GM21381 (cell line): ENCODE results near the gene OR2A25.
"Not testable (repeated sequence)": the region's sequence is repeated elsewhere in the genome, so short reads cannot be mapped to it uniquely, and the experiment has no call there.

Experiments used
- ATAC-seq: cut with Tn5 transposase; IDR thresholded peaks from one replicate; pipeline ENCODE4 v1.9.1; 2021; ENCODE audit warnings: mild to moderate bottlenecking, moderate library complexity; ENCODE audit not compliant: unreplicated experiment

Gene OR2A25, protein sequence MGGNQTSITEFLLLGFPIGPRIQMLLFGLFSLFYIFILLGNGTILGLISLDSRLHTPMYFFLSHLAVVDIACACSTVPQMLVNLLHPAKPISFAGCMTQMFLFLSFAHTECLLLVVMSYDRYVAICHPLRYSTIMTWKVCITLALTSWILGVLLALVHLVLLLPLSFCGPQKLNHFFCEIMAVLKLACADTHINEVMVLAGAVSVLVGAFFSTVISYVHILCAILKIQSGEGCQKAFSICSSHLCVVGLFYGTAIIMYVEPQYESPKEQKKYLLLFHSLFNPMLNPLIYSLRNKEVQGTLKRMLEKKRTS

DNA sequence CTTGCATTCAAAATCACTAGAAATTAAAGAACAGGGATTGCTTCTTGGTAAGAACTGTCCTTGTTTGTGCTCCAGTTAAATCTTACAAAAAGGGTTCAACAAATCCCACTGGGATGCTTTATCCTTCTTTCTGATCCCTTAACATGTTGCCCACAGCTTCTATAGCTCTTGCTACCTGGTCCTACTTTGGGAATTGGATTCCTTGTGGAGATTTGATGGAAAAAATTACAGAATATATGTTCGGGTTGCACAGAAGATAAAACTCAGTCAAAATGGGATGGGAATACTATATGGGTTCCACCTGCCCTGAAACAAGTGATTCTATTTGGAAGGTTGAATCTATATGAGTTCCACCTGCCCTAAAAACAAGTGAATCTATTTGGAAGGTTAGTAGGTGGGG, at the start of gene OR2A25:
Gene OR2A25 (plus strand): TSS at position 301 of the 400 bp plus-strand sequence. CDS start 4,409 bp downstream, outside the sequence.
- no peak for ATAC-seq

DNA sequence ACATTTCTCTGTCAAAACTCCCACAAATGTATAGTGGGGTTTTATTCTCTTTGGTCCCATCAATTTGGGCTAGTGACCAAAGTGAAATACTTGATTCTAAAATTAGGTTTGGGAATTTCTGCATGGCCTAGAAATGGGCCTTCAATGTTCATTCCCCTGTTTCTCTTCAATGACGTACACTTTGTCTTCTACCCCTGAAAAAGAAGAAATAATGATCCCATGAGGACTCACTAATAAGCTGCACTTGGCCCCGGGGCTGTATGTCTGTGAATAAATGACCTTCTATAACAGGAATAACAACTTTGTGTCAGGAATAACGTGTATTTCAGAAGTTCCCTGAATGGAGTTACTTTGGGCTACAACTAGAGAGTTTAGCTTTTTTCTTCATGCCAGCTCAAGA, 49.3 kb upstream of the OR2A25 start:
- ATAC-seq = no peak

DNA sequence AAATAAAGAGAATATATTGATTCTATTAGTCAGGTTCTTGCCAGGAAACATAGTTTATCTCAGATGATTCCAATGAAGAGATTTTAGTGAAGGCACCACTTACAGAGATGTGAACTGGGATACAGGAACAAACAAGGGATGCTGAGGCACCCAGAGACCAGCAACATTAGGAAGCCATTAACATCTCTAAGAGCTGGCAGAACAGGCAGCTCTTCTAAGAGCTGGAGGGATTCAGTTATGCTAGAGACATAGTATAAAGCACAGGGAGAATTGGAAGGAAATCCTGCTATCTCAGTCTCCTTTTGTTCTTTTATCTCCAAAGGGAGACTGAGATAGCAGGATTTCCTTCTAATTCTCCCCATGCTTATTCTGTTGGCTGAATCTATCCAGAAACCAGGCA, 47.4 kb upstream of the OR2A25 start:
- no peak for ATAC-seq

DNA sequence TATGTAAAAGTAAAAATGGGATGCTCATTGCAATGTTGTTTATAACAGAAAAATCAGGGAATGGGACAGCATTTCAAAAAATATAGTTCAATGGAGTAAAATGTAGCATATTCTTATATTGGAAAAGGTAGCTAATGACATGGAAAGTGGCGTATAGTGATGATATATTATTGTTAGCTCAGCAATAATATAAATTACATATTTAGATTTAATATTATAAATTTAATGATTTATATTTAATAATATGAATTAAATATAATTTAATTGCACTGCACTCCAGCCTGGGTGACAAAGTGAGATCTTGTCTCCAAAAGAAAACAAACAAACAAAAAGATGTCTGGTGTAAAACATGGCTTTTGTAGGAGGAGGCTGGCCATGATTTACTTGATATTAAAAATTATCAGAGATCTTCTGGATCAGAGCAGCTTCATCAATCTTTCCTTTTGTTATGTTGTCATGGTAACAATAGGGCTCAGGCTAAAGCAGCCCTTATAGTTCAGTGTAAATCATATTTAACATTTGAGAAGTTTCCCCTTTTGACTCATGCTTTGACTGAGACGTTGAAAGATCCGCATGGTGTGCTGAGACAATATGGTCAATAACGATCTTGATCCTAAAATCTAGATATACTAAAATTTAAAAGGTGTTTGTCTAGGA, 46.3 kb upstream of the OR2A25 start:
- no peak for ATAC-seq

DNA sequence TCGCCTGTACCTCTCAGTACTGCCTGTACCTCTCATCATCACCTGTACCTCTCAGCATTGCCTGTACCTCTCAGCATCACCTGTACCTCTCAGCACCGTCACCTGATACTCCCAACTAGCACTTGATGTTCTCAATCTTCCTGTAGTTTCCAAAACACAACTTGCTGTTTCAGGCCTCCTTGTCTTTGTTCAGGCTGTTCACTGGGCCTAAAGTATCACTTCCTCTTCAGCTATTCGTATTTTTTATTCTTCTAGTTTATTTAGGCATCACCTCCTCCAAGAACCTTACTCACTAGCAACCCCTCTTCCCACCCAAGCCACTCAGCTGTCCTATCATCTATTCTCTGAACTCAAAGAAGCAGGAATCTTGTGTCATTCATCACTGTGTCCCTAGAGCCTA, 45.4 kb upstream of the OR2A25 start:
- no peak for ATAC-seq

DNA sequence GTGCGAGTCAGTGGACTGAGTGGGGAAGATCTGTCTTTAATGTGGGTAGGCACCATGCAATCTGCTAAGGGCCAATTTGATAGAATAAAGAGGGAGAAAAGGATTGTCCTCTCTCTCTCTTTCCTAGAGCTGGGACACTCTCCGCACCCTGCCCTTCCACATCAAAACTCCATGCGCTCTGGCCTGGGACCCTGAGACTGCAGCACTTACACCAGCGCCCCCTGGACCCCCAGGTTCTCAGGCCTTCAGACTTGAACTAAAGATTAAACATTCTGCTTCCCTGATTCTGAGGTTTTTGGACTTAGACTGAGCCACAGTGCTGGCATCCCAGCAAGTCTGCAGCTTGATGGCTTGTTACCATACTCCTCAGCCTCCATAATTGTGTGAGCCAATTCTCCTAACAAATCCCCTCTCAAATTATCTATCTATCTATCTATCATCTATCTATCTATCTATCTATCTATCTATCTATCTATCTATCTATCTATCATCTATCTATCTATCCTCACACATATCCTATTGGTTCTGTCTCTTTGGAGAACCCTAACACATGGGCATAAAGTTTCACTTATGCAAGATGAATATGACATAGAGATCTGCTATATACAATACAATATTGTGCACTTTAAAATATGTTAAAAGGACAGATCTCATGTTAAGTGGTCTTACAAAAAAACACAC, 43.3 kb upstream of the OR2A25 start:
- ATAC-seq = no peak

DNA sequence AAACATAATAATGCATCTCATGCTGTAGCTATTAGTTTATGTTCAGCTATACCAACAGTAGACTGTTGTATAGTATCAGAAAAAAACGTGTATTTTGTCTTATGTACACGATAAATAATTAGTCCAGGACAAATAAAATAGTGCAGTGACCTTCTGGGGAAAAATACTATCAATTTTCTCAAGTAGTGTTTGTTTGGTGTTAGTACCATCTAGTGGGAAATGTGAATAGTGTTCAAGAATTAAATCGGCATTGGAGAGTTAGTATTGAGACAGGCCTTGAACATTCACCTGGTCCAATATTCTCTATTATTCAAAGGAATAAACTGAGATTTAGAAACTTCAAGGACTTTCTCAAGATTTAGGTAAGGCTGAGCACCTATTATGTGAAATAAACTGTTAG, 42.5 kb upstream of the OR2A25 start:
- ATAC-seq = no peak

DNA sequence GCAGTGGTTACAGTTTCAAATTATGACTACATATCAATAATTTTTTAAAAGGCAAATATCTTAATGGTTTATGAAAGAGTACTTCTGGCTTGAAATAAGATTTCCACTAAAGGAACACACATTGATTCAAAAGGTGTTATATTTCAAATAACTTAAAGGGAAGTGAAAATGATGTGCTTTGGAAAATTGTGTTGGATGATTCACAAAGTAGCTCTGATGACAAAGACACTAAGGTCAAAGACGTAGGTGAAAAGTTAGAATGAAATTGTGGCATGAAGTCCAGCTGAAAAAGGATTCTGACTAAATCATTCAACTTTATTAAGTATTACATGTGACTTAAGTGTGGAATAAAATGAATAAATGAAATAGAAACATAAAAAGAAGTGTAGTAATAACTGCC, 41.6 kb upstream of the OR2A25 start:
- no peak for ATAC-seq

DNA sequence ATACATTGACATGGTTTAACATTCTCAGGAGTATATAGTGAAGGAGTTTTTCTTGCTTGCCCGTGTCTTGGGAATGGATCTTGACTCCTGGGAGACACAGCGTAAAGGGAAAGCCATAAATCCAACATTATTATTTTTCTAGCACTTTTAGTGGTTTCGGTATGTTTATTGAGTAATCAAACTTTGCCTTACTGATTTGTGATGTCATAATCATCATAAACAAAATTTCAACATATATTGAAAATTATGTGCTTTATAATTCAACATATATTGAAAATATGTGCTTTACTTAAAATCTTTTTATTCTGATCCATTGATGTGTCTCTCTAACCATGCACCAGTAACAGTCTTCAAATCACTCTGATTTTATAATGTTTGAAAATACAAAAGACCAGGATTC, 41.1 kb upstream of the OR2A25 start:
- no peak for ATAC-seq

DNA sequence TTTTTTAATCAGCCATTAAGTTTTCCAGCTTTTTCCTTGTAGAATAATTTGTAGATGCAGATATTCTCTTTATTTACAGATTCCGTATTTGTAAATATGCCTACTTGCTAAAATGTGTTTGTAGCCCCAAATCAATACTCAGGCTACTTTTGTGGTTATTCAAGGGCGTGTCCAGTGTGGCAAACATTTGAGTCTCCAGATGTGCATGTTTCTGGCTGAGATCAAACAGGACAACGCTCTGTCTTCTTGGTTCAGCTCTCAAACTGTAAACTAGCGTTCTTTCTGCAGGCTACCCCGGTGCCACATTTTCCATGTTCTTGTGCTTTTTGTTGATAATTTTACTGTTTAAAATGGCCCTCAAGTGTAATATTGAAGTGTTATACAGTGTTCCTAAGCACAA, 37.1 kb upstream of the OR2A25 start:
- no peak for ATAC-seq

DNA sequence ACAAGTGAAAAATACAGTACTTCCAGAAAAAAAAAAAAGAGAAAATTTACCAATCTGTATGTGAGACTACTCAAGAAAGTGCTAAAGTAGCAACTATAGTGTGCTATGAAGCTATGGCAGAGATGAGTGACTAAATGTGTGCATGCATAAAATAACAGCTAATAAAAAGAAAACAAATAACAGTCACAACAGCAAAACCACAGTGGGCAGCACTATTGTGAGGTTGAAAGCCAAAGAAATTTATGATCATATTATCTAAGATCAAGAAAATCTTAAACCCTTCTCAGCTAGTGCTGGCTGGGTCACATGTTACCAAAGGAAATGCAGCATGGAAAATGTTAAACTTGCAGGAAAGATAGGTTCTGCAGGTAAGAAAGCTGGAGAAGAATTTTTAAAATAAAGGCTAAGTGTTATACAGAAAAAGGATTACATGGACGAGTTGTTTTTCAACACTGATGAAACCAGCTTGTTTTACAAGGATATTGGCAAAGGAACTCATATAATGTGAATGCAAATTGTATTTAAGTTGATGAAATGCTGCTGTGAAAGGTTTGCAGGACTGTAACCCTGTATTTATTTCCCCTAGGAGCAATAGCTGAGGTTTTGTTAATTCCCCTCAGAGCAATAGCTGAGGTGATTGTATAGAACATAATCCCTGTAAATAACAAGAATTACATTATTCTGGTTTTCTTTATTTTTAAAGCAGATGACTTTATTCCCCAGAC, 36.5 kb upstream of the OR2A25 start:
- no peak for ATAC-seq

DNA sequence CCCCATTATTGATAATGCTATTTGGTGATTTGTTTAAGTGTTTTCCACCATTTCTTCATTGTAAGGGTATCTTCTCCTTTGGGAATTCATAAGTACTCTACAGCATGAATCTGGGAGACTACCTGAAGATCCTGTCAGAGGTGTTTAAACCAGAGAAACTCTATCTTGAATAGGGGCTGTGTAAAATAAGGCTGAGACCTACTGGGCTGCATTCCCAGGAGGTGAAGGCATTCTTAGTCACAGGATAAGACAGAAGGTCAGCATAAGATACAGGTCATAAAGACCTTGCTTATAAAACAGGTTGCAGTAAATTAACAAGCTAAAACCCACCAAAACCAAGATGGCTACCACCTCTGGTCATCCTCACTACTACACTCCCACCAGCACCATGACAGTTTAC, 34.2 kb upstream of the OR2A25 start:
- no peak for ATAC-seq

DNA sequence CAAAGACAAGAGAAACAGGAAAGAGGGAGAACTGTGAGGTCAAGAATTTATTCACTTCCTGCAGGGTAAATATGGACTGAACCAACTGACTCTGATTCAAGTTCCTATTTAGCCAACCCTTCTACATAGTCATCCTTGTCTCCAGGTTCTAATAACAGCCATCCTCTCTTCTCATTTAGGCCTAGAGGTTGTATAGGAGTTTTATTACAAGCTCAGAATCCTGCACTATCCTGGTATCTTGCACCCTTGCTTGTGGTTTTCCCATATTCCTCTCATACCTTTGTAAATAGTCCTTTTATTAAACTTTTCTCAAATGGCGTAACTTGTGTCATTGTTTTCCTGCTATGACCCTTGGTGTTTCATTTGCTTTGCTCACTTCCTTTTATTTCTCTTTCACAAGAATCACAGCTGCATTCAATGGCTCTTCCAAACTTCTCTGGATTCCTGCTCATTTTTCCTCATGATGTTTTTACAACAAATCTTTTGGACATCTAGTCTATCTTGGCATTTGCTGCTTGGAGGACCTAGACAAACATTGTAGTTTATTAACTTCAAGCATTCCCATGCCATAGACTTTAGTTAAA, 33.2 kb upstream of the OR2A25 start:
- ATAC-seq = no peak

DNA sequence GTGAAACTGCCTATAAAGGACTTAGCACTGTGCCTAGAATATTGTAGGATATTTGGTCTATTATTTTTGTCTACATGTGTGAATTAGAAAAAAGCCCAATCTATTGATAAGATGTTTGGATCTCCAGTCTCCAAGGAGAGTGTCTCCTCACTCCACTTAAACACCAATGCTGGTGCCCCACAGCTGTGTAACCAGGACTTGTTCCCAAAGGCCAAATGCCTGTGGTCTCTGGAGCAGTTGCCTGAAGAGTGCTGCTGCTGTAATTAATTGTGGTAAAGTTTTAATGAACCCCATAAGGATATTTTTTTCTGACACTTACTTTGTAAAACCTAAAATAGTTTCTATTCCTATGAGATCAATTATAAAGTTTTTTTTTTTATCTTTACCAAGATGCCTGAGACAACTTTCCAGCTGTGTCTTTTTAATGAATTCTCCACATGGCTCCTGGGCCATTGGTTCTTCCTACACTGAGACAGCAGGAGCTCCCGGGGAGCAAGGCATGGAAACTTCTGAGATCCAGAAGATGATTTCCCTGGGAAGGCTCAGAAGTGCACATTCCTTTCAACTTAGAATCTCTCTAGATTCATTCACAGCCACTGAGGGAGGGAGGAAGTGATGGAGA, 32.1 kb upstream of the OR2A25 start:
- ATAC-seq = no peak

DNA sequence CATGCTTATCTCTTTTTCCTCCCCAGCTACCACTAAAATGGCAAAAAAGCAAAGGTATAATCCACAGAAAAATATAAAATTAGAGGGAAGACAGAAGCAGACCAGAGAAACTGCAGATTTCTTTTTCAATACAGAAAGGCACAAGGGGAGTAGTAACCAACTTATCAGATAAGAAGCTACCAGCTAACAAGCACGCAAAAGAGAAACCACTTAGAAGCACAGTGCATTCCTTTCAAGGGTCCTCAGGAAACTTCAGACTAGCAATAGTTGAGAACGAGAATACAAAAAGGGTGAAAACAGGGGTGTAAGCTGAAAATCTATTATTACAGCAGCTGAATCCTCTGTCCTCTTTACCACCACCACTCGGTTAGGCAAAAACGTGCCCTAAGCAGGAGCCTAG, 30.7 kb upstream of the OR2A25 start:
- ATAC-seq = no peak

DNA sequence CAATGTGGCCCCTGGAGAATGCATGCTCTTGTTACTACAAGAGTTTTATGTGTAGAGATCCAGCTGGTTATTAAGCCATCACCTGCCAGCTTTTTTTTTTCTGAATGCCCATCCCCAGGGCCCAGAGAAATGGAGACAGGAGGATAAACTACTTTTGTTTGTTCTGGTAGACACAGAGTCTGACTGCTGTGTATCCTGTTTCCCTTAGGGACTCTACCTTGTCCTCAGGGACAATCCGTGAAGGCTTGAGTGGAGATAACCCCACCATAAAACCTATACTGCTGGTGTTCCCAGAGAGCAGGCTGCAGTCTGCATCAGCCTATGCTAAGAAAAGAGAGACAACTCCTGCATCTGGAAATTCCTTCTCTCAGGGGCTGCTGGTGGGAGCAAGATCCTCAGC, 21.0 kb upstream of the OR2A25 start, which contains the start of gene OR2A5:
Gene OR2A5 (plus strand): TSS at position 301 of the 400 bp plus-strand sequence. CDS start 1,454 bp downstream, outside the sequence.
- ATAC-seq = no peak

DNA sequence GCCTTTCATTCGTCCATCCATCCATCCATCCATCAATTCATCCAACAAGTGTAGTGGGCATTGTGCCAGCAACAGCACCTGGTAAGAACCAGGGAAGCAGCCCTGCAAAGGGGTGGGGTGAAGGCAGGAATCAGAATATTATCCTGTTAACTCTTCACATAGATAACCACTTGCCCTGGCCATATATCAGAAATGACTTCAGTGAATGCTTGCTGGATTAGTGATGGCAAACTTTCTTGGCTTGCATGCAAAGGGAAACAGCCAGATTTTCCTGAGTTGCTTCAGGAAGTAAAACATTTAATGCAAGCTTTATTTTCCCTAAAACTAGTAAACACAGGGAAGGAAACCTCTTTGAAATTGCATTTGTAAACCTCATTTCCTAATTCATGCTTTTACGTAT, 20.1 kb upstream of the OR2A25 start:
- ATAC-seq = no peak

DNA sequence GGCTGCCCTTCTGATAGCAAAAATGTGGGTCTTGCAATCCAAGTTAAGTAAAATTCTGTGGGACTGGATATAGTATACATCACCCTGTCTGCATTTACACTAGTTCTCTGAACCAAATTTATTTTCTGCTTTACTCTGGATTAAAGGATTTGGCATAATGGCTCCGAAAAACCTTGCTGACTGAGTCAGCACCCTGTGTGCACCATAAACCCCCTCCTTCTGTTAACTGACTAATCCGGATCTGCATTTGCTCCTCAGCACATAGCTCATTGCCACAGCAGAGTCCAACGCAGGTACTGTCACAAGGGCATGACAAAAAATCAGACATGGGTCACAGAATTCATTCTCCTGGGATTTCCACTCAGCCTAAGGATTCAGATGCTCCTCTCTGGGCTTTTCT, 19.5 kb upstream of the OR2A25 start:
- no peak for ATAC-seq

DNA sequence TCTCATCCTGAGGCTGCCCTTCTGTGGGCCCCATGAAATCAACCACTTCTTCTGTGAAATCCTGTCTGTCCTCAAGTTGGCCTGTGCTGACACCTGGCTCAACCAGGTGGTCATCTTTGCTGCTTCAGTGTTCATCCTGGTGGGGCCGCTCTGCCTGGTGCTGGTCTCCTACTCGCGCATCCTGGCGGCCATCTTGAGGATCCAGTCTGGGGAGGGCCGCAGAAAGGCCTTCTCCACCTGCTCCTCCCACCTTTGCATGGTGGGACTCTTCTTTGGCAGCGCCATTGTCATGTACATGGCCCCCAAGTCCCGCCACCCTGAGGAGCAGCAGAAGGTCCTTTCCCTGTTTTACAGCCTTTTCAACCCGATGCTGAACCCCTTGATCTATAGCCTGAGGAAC, 18.7 kb upstream of the OR2A25 start:
- not testable (repeated sequence) for ATAC-seq

DNA sequence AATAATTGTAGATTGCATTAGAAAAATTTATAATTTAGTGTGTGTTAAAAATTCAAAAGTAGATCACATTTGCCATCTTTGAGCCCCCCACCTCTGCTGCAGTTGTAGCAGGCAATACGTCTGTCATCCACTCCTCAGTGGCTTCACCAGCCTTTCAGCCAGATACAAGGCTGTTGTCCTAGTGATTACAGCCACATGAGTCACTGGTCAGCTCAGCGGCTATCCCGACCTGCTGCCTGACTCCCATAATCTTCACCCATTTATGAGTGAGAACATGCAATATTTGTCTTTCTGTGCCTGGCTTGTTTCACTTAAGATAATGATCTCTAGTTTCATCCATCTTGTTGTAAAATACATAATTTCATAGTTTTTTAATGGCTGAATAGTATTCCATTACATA, 11.7 kb upstream of the OR2A25 start:
- no peak for ATAC-seq

DNA sequence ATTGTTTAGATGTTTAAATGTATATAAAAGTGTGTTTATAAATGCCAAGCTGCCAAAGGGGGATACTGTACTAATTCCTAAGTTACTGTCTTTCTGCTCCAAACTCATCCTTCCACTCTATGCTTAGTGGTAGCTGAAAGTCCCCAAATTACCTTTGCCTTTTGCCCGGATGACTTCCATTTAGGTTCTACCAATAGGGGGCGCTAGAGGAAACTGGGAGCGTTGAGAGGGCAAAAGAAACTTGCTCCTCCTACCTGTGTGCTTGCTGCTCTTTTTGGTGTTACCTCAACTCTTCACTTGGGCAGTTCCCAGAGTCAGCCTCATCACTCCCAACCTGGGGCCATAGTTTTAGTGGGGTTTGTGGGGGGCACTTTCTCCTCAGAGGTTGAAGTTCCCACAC, 5.9 kb upstream of the OR2A25 start:
- no peak for ATAC-seq
